ENCODE measurements around the gene SRPK1.

GRCh38 chr6:35798706-35799105, 122.2 kb downstream of the SRPK1 start:
- TF ChIP-seq ZNF565 (CRISPR knock-in tag; conservative IDR thresholded peaks at IDR 0.05; ENCODE audit: low read depth), result no peak
- no peak for TF ChIP-seq ARNTL (CRISPR knock-in tag; IDR thresholded peaks at IDR 0.05; ENCODE audit: borderline replicate concordance, low read depth)
- no peak for TF ChIP-seq TSHZ2 (CRISPR knock-in tag; IDR thresholded peaks at IDR 0.05)
- TF ChIP-seq PATZ1 (CRISPR knock-in tag; IDR thresholded peaks at IDR 0.05; ENCODE audit: borderline replicate concordance), result no peak
- TF ChIP-seq ZC3H10 (CRISPR knock-in tag; IDR thresholded peaks at IDR 0.05), result no peak
- no peak for TF ChIP-seq ISL1 (CRISPR knock-in tag; IDR thresholded peaks at IDR 0.05)
- TF ChIP-seq PPARA (CRISPR knock-in tag; IDR thresholded peaks at IDR 0.05; ENCODE audit: borderline replicate concordance), result no peak
- TF ChIP-seq OSR1 (CRISPR knock-in tag; IDR thresholded peaks at IDR 0.05), result no peak
- no peak for TF ChIP-seq ZNF70 (CRISPR knock-in tag; IDR thresholded peaks at IDR 0.05)
- no peak for TF ChIP-seq CREB5 (CRISPR knock-in tag; IDR thresholded peaks at IDR 0.05; ENCODE audit: low read depth)
- TF ChIP-seq RARB (CRISPR knock-in tag; IDR thresholded peaks at IDR 0.05), result no peak
